ENCODE data around the gene CNPY4. TPM values are rescaled to one million over a fixed set of nuclear protein-coding genes. Genes with fewer than 3 reads are reported as not detected.

The CNPY4 gene
- total and polyA plus RNA-seq, 10 of the 15 experiments (the other 5 are each of a cell fraction or from before 2014, with no cell fraction given) = 2.5 to 9.2 (median 6.8) TPM

- RAD21 ChIA-PET (ENCODE audit: unreplicated experiment) = no interaction called here
- no peak overlapping the region for H3K4me2 ChIP-seq (ENCODE audit: control insufficient read depth, insufficient read depth)
- ATAC-seq (no peak), FAIRE-seq (no peak), DNase-seq (ENCODE audit: low read depth, low spot score) (no peak)
- H3K27ac ChIP-seq (ENCODE audit: control insufficient read depth, insufficient read depth) = no peak overlapping the region
- SMC1A ChIA-PET (ENCODE audit: uncharacterized antibody, unreplicated experiment) = interaction anchor here (1.3 to 1.8 kb wide), 2 partner anchors 9 to 30 kb away, joined by 3 to 4 read pairs; no protein-coding TSS in a partner anchor
- no peak for TF ChIP-seq EGR1 (IDR thresholded peaks at IDR 0.05; ENCODE audit: borderline replicate concordance in 1 of 2, low read depth in 2 of 2, low read length in 2 of 2)
- no peak for TF ChIP-seq KLF5 (IDR thresholded peaks at IDR 0.05; ENCODE audit: partially characterized antibody)
- no peak for TF ChIP-seq MAX (IDR thresholded peaks at IDR 0.05; ENCODE audit: low read depth, low read length)
- TF ChIP-seq NBN (IDR thresholded peaks at IDR 0.05) = no peak
- no peak for TF ChIP-seq SMARCA5 (IDR thresholded peaks at IDR 0.05)
- no peak for TF ChIP-seq ZNF207 (IDR thresholded peaks at IDR 0.05; ENCODE audit: borderline replicate concordance)
- H3K4me1 ChIP-seq (ENCODE audit: control insufficient read depth, insufficient read depth, low read length) = peaks cover 16% of the 10 kb centered on the region
- no peak overlapping the region; the same call in 1 of the 2 replicates for H3K9ac ChIP-seq (ENCODE audit: control insufficient read depth, insufficient read depth, low read length)
- no peaks in the 10 kb centered on the region for H3K9me3 ChIP-seq (replicated peaks; ENCODE audit: control insufficient read depth, insufficient read depth, low read length)
- in situ Hi-C loops (cut with MboI) (no loop called here), intact Hi-C loops (cut with micrococcal nuclease; ENCODE audit: unreplicated experiment) (no loop called here)
- POLR2A ChIA-PET = interaction anchor here (0.8 kb wide), 1 partner anchor 9 kb away, joined by 3 read pairs; no protein-coding TSS in a partner anchor
- no peak overlapping the region for H3K4me3 ChIP-seq
- TSS peak; percentile 60 for BruUV-seq (replicated peaks)
- H4K20me1 ChIP-seq (ENCODE audit: control insufficient read depth, insufficient read depth) = peaks cover 3% of the 10 kb centered on the region; the same call in 1 of the 2 replicates
- peaks cover 39 to 42% of the 10 kb centered on the region in 2 experiments for H3K36me3 ChIP-seq (ENCODE audit: control insufficient read depth in 2 of 2, insufficient read depth in 2 of 2, low read length in 1 of 2)
- 96% methylated on average over 10 of the region's 10 CpGs for WGBS (ENCODE audit: insufficient coverage, insufficient replicate concordance, low lambda C conversion rate, missing lambda C conversion rate)
- H3K27me3 ChIP-seq (replicated peaks in 1 of 2; ENCODE audit: control insufficient read depth in 2 of 2, insufficient read depth in 2 of 2, low read length in 1 of 2) = no peaks in the 10 kb centered on the region
- CTCF ChIA-PET = no interaction called here
- no peak overlapping the region for H2AFZ ChIP-seq (ENCODE audit: control insufficient read depth, low read depth, low read length)
- peaks cover 29% of the 10 kb centered on the region for H3K79me2 ChIP-seq (ENCODE audit: control insufficient read depth, insufficient read depth, low read length)
These were observed 20.5 kb upstream of the CNPY4 start for GRCh38 chr7:100098913-100099312.

- Histone ChIP-seq H3K27ac (ENCODE audit: control insufficient read depth, insufficient read depth) (no peak overlapping the region), H4K20me1 (ENCODE audit: control insufficient read depth, insufficient read depth) (peaks cover 3% of the 10 kb centered on the region; the same call in 1 of the 2 replicates), H3K9ac (ENCODE audit: control insufficient read depth, insufficient read depth, low read length) (peak overlapping the region; percentile 24; the same call in 1 of the 2 replicates), H3K27me3 (replicated peaks in 1 of 2; ENCODE audit: control insufficient read depth in 2 of 2, insufficient read depth in 2 of 2, low read length in 1 of 2) (no peaks in the 10 kb centered on the region), H3K4me2 (ENCODE audit: control insufficient read depth, insufficient read depth) (peak overlapping the region; percentile 96), H2AFZ (ENCODE audit: control insufficient read depth, low read depth, low read length) (no peak overlapping the region), H3K9me3 (replicated peaks; ENCODE audit: control insufficient read depth, insufficient read depth, low read length) (no peaks in the 10 kb centered on the region), H3K4me1 (ENCODE audit: control insufficient read depth, insufficient read depth, low read length) (peaks cover 16% of the 10 kb centered on the region), H3K36me3 (ENCODE audit: control insufficient read depth in 2 of 2, insufficient read depth in 2 of 2, low read length in 1 of 2) (peaks cover 37 to 38% of the 10 kb centered on the region in 2 experiments), H3K4me3 (peak overlapping the region; percentile 88), H3K79me2 (ENCODE audit: control insufficient read depth, insufficient read depth, low read length) (peaks cover 29% of the 10 kb centered on the region)
- SMC1A ChIA-PET (ENCODE audit: uncharacterized antibody, unreplicated experiment) = interaction anchor here (1.3 to 1.8 kb wide), 2 partner anchors 9 to 29 kb away, joined by 3 to 4 read pairs; no protein-coding TSS in a partner anchor
- no TSS peak for BruUV-seq (replicated peaks)
- no peak for FAIRE-seq
- intact Hi-C loops (cut with micrococcal nuclease; ENCODE audit: unreplicated experiment) = no loop called here
- in situ Hi-C loops (cut with MboI) = no loop called here
- DNase-seq (ENCODE audit: low read depth, low spot score) = no peak
- 97% methylated on average over 12 of the region's 12 CpGs for WGBS (ENCODE audit: insufficient coverage, insufficient replicate concordance, low lambda C conversion rate, missing lambda C conversion rate)
- CTCF ChIA-PET = no interaction called here
- RAD21 ChIA-PET (ENCODE audit: unreplicated experiment) = interaction anchor here (1.6 kb wide), 1 partner anchor 31 kb away, joined by 9 read pairs; no protein-coding TSS in a partner anchor
- TF ChIP-seq EZH2 (IDR thresholded peaks at IDR 0.05; ENCODE audit: borderline replicate concordance, control insufficient read depth, low read depth, low read length) (no peak), STAT1 (conservative IDR thresholded peaks at IDR 0.05) (no peak), POLR2AphosphoS2 (IDR thresholded peaks at IDR 0.05; ENCODE audit: low read depth, low read length) (no peak), NFIC (IDR thresholded peaks at IDR 0.05; ENCODE audit: low read depth, low read length) (no peak), SMC3 (IDR thresholded peaks at IDR 0.05; ENCODE audit: borderline replicate concordance, low read length) (no peak), BMI1 (IDR thresholded peaks at IDR 0.05; ENCODE audit: borderline replicate concordance) (no peak), CHD4 (IDR thresholded peaks at IDR 0.05) (no peak), PBX3 (IDR thresholded peaks at IDR 0.05; ENCODE audit: insufficient replicate concordance, low read depth, low read length) (no peak), TCF3 (IDR thresholded peaks at IDR 0.05; ENCODE audit: borderline replicate concordance, insufficient read depth, low read depth, low read length) (no peak), BCL11A (IDR thresholded peaks at IDR 0.05; ENCODE audit: low read depth, low read length) (no peak), BACH1 (IDR thresholded peaks at IDR 0.05; ENCODE audit: borderline replicate concordance) (no peak), RELA (IDR thresholded peaks at IDR 0.05; ENCODE audit: borderline replicate concordance, partially characterized antibody) (no peak)
- ATAC-seq = no peak
- POLR2A ChIA-PET = interaction anchor here (0.8 to 2.1 kb wide), 2 partner anchors 9 to 84 kb away, joined by 3 to 6 read pairs; partner anchors contain the start of gene ZKSCAN1
These were observed 20.0 kb upstream of the CNPY4 start for GRCh38 chr7:100099452-100099851.

Measured in GM12878 (cell line).